ES-I3 (cell line): Measurements from ENCODE around the gene DRC3.
"Not testable (repeated sequence)": the region's sequence is repeated elsewhere in the genome, so short reads cannot be mapped to it uniquely, and the experiment has no call there.

Source experiments
- H3K36me3 ChIP-seq: 2 replicates; pipeline ENCODE4 v1.6.1; 2013; ENCODE audit warnings: mild to moderate bottlenecking, low read length, control low read depth, moderate library complexity; ENCODE audit not compliant: insufficient read depth
- H3K4me1 ChIP-seq: 2 replicates; pipeline ENCODE4 v1.6.1; 2013; ENCODE audit warnings: mild to moderate bottlenecking, control low read depth, low read length; ENCODE audit not compliant: insufficient read depth
- H3K9ac ChIP-seq: 2 replicates; pipeline ENCODE4 v1.6.1; 2013; ENCODE audit warnings: low read depth, mild to moderate bottlenecking, low read length, moderate library complexity
- H3K9me3 ChIP-seq: 2 replicates; pipeline ENCODE4 v1.6.1; 2013; ENCODE audit warnings: mild to moderate bottlenecking, low read length, moderate library complexity; ENCODE audit not compliant: control insufficient read depth, insufficient read depth

Gene DRC3

DNA sequence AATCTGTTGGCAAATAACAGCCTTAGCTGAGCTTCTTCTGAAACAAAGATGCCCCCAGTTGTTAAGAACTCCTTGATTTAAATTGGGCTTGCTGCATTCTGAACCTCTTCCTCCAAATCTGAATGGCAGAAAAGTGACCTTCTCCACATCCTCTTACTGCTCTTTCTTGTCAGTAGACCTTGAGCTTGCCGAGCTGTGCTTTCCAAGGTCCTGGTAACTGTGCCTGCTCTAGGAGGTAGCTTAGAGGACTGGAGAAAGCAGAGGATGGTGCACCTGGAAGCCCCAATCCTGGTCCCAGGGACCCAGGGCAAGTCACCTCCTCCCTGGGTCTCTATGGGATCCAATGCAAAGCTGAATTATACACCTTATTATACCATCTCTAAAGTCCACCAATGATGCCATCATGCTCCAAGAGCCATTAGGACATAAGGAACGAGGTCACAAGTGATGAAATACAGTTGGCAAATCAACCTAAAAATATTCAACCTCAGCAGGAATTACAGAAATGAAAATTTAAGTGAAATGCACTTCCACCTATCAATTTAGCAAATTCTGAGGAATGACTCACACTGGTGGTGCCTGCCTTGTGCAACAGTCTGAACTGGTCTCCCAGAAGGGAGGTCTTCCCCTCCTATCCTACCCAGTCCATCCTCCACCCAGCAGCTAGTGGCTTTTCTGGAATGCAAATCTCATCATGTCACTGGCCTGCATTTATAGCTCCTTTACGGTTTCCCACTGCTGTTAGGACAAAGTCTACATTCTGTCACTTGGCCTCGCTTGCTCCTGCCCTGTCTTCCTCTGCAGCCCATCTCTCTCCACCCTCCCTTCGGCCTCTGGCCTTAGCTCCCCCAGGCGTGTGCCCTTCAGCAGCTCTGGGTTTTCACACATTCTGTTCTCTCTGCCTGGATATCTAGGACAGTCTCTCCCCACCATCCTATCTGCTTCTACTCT is 37.1 kb upstream of the DRC3 start:
- Histone ChIP-seq H3K9me3 (no peaks in the 10 kb centered on the region), H3K36me3 (no peaks in the 10 kb centered on the region), H3K4me1 (peaks cover 20% of the 10 kb centered on the region), H3K9ac (no peak overlapping the region)

DNA sequence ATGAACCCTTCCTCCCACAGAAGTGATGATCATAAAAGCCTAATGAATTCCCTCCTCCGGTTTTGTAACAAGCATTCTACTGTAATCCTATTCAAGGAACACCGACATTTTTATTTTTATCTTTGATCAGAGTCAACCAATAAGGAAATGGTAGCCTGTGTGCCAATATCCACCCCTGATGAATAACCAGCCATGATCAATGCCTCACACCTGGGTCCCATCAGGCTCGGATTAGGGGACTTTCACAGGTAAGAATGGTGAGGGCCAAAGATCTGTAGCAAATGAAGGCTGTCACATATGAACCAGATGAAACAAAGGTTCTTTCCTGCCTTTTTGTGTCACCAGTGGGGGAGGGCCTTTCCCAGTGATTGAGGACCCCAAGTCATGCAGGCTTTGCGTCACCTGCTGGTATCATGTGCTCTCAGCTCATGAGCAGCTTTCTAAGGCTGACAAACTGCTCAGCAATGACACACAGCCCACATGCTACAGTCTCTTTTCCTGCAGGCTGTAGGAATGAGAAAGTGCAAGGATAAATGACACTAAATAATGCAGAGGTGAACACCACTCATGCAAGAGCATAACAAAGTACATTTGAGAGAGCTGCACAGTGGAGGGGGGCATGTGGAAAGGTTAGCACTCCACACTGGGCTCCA is 35.3 kb upstream of the DRC3 start:
- H3K9me3 ChIP-seq, result no peaks in the 10 kb centered on the region
- H3K9ac ChIP-seq, result no peak overlapping the region
- H3K36me3 ChIP-seq, result no peaks in the 10 kb centered on the region
- peaks cover 37% of the 10 kb centered on the region for H3K4me1 ChIP-seq

GRCh38 chr17:17937958-17938357 is 34.7 kb upstream of the DRC3 start:
- H3K4me1 ChIP-seq, result peaks cover 43% of the 10 kb centered on the region

DNA sequence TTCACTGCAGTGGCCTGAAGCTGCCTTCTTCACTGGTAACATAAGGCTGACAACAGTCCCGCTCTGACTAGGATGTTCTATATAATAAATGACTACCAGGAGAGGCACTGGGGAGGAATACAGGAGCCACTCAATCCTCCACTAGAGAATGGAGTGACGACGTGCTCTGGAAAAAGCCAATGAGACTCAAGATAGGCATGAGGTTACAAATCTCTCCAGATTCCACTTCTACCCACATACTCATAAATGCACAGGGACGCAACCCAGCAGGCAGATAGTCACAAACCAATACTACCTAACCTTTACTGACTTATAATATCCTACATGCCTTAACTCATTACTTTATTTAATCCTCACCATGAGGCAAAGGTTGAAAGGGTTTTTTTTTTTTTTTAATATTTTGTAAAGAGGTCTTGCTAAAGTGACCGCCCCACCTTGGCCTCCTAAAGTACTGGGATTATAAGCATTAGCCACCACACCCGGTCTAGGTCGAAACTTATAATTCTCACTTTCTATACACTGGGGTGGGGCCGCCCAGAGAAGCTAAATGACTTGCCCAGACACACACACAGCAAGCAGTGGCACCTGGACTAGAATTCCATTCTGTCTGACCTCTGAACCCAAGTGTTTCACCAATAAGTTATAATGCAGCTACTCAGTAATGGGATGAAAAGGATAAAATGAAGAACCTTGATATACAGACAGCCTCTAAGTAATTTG is 34.1 kb upstream of the DRC3 start:
- Histone ChIP-seq H3K4me1 (peaks cover 48% of the 10 kb centered on the region), H3K9ac (no peak overlapping the region), H3K36me3 (no peaks in the 10 kb centered on the region), H3K9me3 (no peaks in the 10 kb centered on the region)

More at GRCh38 chr17:17937958-17938357, 34.7 kb upstream of the DRC3 start:
- Histone ChIP-seq H3K36me3 (no peaks in the 10 kb centered on the region), H3K9me3 (no peaks in the 10 kb centered on the region), H3K9ac (no peak overlapping the region)

GRCh38 chr17:17939941-17940340 is 32.7 kb upstream of the DRC3 start:
- not testable (repeated sequence) for H3K36me3 ChIP-seq, H3K9ac ChIP-seq, H3K9me3 ChIP-seq
- H3K4me1 ChIP-seq, result peaks cover 54% of the 10 kb centered on the region

GRCh38 chr17:17940441-17940911 is 32.2 kb upstream of the DRC3 start:
- H3K4me1 ChIP-seq, result peaks cover 49% of the 10 kb centered on the region

GRCh38 chr17:17941015-17941414 is 31.6 kb upstream of the DRC3 start:
- Histone ChIP-seq H3K9ac (no peak overlapping the region), H3K4me1 (peaks cover 47% of the 10 kb centered on the region)

More at GRCh38 chr17:17940441-17940911, 32.2 kb upstream of the DRC3 start:
- Histone ChIP-seq H3K9me3 (no peaks in the 10 kb centered on the region), H3K9ac (no peak overlapping the region), H3K36me3 (no peaks in the 10 kb centered on the region)

GRCh38 chr17:17942846-17943245 is 29.8 kb upstream of the DRC3 start:
- peaks cover 36% of the 10 kb centered on the region for H3K4me1 ChIP-seq
- no peaks in the 10 kb centered on the region for H3K36me3 ChIP-seq
- H3K9me3 ChIP-seq, result no peaks in the 10 kb centered on the region
- no peak overlapping the region for H3K9ac ChIP-seq

More at GRCh38 chr17:17941015-17941414, 31.6 kb upstream of the DRC3 start:
- Histone ChIP-seq H3K9me3 (no peaks in the 10 kb centered on the region), H3K36me3 (no peaks in the 10 kb centered on the region)

- H3K9me3 ChIP-seq, result no peaks in the 10 kb centered on the region
- no peaks in the 10 kb centered on the region for H3K36me3 ChIP-seq
- H3K4me1 ChIP-seq, result peaks cover 36% of the 10 kb centered on the region
- H3K9ac ChIP-seq, result no peak overlapping the region
Observed at GRCh38 chr17:17943281-17943984, 29.2 kb upstream of the DRC3 start.

- H3K36me3 ChIP-seq, result no peaks in the 10 kb centered on the region
- peaks cover 36% of the 10 kb centered on the region for H3K4me1 ChIP-seq
- no peak overlapping the region for H3K9ac ChIP-seq
- H3K9me3 ChIP-seq, result no peaks in the 10 kb centered on the region
Observed at GRCh38 chr17:17944242-17944641, 28.4 kb upstream of the DRC3 start.

- H3K9me3 ChIP-seq, result no peaks in the 10 kb centered on the region
- no peak overlapping the region for H3K9ac ChIP-seq
- H3K36me3 ChIP-seq, result no peaks in the 10 kb centered on the region
- peaks cover 36% of the 10 kb centered on the region for H3K4me1 ChIP-seq
Observed at GRCh38 chr17:17944743-17945142, 27.9 kb upstream of the DRC3 start.

DNA sequence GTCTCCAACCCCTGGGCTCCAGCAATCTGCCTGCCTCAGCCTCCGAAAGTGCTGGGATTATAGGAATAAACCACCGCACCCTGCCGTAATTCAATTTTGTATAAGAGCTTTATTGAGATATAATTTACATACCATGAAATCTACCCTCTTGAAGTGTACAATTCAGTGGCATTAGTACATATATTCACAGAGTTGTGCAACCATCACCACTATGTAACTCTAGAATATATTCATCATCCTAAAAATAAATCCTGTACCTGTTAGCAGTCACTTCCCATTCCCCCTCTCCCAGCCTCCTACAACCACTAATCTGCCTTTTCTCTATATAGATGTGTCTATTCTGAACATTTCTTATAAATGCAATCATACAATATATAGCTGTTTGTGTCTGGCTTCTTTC is 26.6 kb upstream of the DRC3 start:
- H3K4me1 ChIP-seq, result peaks cover 35% of the 10 kb centered on the region
- no peak overlapping the region for H3K9ac ChIP-seq
- H3K36me3 ChIP-seq, result no peaks in the 10 kb centered on the region
- H3K9me3 ChIP-seq, result no peaks in the 10 kb centered on the region

GRCh38 chr17:17947309-17947708 is 25.4 kb upstream of the DRC3 start:
- Histone ChIP-seq H3K4me1 (peaks cover 33% of the 10 kb centered on the region), H3K36me3 (no peaks in the 10 kb centered on the region), H3K9ac (no peak overlapping the region), H3K9me3 (no peaks in the 10 kb centered on the region)

DNA sequence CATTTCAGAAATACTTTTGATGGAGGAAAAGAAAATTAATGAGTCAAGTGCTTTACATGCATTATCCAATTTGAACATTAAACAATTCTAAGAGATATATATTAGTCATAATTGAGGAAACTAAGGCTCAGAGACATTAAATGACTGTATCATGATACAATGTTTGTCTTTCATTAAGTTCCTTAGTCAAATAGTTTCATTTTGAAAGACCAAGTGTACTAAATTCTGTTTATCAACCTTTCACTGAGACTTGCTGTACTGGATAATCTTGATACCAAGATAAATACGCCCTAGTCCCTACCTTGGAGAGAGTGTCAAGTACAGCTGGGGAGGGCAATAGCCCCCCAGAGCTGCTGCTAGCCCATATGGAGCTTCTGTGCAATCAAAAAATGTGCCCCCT is 24.7 kb upstream of the DRC3 start:
- Histone ChIP-seq H3K4me1 (peaks cover 29% of the 10 kb centered on the region), H3K9me3 (no peaks in the 10 kb centered on the region), H3K9ac (no peak overlapping the region), H3K36me3 (no peaks in the 10 kb centered on the region)
